ENCODE data around the gene RNF224. TPM values are rescaled to one million over a fixed set of nuclear protein-coding genes. Genes with fewer than 3 reads are reported as not detected.

The RNF224 gene
- polyA plus RNA-seq, 1 of the 3 experiments (the other 2 are of a cell fraction) = 0.03 TPM

GRCh38 chr9:137252555-137253506 lies 25.5 kb downstream of the RNF224 start:
- POLR2A ChIA-PET = interaction anchor here (0.9 to 6.6 kb wide), 3 partner anchors 8 to 16 kb away, joined by 3 to 83 read pairs (median 3); partner anchors contain the start of gene TUBB4B
- Histone ChIP-seq H4K20me1 (ENCODE audit: insufficient read depth) (peaks cover 12% of the 10 kb centered on the region; the same call in 1 of the 2 replicates), H2AFZ (ENCODE audit: low read depth) (no peak overlapping the region), H3K36me3 (replicated peaks in 1 of 2; ENCODE audit: control insufficient read depth in 1 of 2, insufficient read depth in 2 of 2, low read length in 1 of 2) (peaks cover 0 to 7% of the 10 kb centered on the region in 2 experiments), H3F3A (replicated peaks; ENCODE audit: insufficient read depth) (no peaks in the 10 kb centered on the region), H3K4me1 (ENCODE audit: control insufficient read depth in 1 of 2, insufficient read depth in 2 of 2, low read depth in 1 of 2, low read length in 1 of 2) (peaks cover 0 to 26% of the 10 kb centered on the region in 2 experiments; a peak in 1 of 4 replicates), H3K79me2 (ENCODE audit: insufficient read depth) (peaks cover 25% of the 10 kb centered on the region), H3K9me3 (no peaks in the 10 kb centered on the region), H3K4me2 (no peak overlapping the region), H3K27me3 (ENCODE audit: insufficient read depth) (no peaks in the 10 kb centered on the region), H3K4me3 (ENCODE audit: low read depth in 2 of 2, low read length in 1 of 2) (no peak overlapping the region), H3K9ac (no peak overlapping the region), H3K27ac (ENCODE audit: low read depth in 2 of 2, low read length in 1 of 2) (no peak overlapping the region), H3K9me2 (no peaks in the 10 kb centered on the region)
- WGBS (ENCODE audit: low lambda C conversion rate) = 96% methylated on average over 30 of the region's 35 CpGs
- CTCF ChIA-PET = interaction anchor here (0.8 to 8.2 kb wide), 6 partner anchors 12 to 326 kb away, joined by 3 to 38 read pairs (median 5); partner anchors contain the start of genes DPH7, RNF224 and TUBB4B
- DNase-seq = no peak
- TF ChIP-seq JUND (IDR thresholded peaks at IDR 0.05) (no peak), POLR2AphosphoS5 (IDR thresholded peaks at IDR 0.05; ENCODE audit: low read depth, low read length) (no peak), NFIC (IDR thresholded peaks at IDR 0.05; ENCODE audit: borderline replicate concordance) (no peak), MEF2A (IDR thresholded peaks at IDR 0.05; ENCODE audit: borderline replicate concordance, low read depth) (no peak), RCOR1 (IDR thresholded peaks at IDR 0.05; ENCODE audit: low read length) (no peak), CHD2 (IDR thresholded peaks at IDR 0.05; ENCODE audit: low read length, partially characterized antibody) (no peak), EP300 (IDR thresholded peaks at IDR 0.05; ENCODE audit: borderline replicate concordance in 1 of 2, low read depth in 1 of 2, low read length in 1 of 2) (no peak), TAF1 (IDR thresholded peaks at IDR 0.05; ENCODE audit: borderline replicate concordance, low read depth, low read length) (no peak), CTCF (IDR thresholded peaks at IDR 0.05) (no peak), USF1 (IDR thresholded peaks at IDR 0.05; ENCODE audit: borderline replicate concordance, low read depth) (no peak), TEAD4 (IDR thresholded peaks at IDR 0.05; ENCODE audit: borderline replicate concordance, insufficient read depth) (no peak), GABPA (IDR thresholded peaks at IDR 0.05; ENCODE audit: low read depth) (no peak), PBX3 (IDR thresholded peaks at IDR 0.05) (no peak), USF2 (IDR thresholded peaks at IDR 0.05; ENCODE audit: borderline replicate concordance, low read depth, low read length) (no peak)

Data from SK-N-SH (cell line).